Tibial artery (tissue), 4 donors: Measurements from ENCODE around the gene ZMIZ2.

ENCODE experiments used
- DNase-seq, 2 donors: peaks; one replicate each; pipeline ENCODE4 v3.0.0-alpha.2; 2019
- H3K27ac ChIP-seq, 2 donors: fragments of 200-600 bp; sonication (generic) in 1 of 2; 1 replicate in 1 of 2; 2 replicates in 1 of 2; pipeline ENCODE4 v1.5.1; 2018 to 2019; ENCODE audit warnings: mild to moderate bottlenecking in 1 of 2
- H3K27me3 ChIP-seq, 2 donors: fragments of 200-600 bp; sonication (generic) in 1 of 2; one replicate each; pipeline versions ENCODE4 v1.5.1 to v1.6.0; 2016 to 2019
- H3K36me3 ChIP-seq, 3 donors: fragments of 200-600 bp; sonication (generic) in 2 of 3; one replicate each; pipeline ENCODE4 v1.5.1; 2016 to 2019; ENCODE audit warnings: mild to moderate bottlenecking in 2 of 3
- H3K4me1 ChIP-seq, 4 donors: fragments of 200-600 bp; sonication (generic) in 2 of 4; 1 replicate in 3 of 4; 2 replicates in 1 of 4; pipeline ENCODE4 v1.5.1; 2016 to 2019
- H3K4me3 ChIP-seq, 2 donors: fragments of 200-600 bp; sonication (generic) in 1 of 2; 1 replicate in 1 of 2; 2 replicates in 1 of 2; pipeline ENCODE4 v1.5.1; 2018 to 2019; ENCODE audit warnings: mild to moderate bottlenecking in 2 of 2
- H3K9me3 ChIP-seq, 3 donors: fragments of 200-600 bp; sonication (generic) in 1 of 3; one replicate each; pipeline ENCODE4 v1.5.1; 2016 to 2019
- intact Hi-C: fragments of 100-400 bp; cut with DNase I; formaldehyde crosslinking; loops from one replicate; pipeline ENCODE4 v1.15.0; 2023; ENCODE audit warnings: low total_unique reads
- TF ChIP-seq, protein P1 (sequence below), 2 experiments: fragments of 200-600 bp in 1 of 2; fragments of 450-650 bp in 1 of 2; IDR thresholded peaks; one replicate each; pipeline ENCODE4 v1.5.1; 2017 to 2019; ENCODE audit warnings: antibody characterized with exemption in 2 of 2, mild to moderate bottlenecking in 1 of 2, moderate library complexity in 1 of 2

The ZMIZ2 gene

GRCh38 chr7:44712012-44712411 is 36.6 kb upstream of the ZMIZ2 start:
- no peaks in the 10 kb centered on the region for H3K4me1 ChIP-seq
- H3K4me3 ChIP-seq: no peak overlapping the region
- no peak overlapping the region for H3K27ac ChIP-seq
- no peaks in the 10 kb centered on the region for H3K9me3 ChIP-seq
- H3K27me3 ChIP-seq: no peaks in the 10 kb centered on the region
- intact Hi-C loops: no loop called here
- H3K36me3 ChIP-seq: peaks cover 20 to 36% (median 30%) of the 10 kb centered on the region in 3 donors
- TF ChIP-seq, protein P1, sequence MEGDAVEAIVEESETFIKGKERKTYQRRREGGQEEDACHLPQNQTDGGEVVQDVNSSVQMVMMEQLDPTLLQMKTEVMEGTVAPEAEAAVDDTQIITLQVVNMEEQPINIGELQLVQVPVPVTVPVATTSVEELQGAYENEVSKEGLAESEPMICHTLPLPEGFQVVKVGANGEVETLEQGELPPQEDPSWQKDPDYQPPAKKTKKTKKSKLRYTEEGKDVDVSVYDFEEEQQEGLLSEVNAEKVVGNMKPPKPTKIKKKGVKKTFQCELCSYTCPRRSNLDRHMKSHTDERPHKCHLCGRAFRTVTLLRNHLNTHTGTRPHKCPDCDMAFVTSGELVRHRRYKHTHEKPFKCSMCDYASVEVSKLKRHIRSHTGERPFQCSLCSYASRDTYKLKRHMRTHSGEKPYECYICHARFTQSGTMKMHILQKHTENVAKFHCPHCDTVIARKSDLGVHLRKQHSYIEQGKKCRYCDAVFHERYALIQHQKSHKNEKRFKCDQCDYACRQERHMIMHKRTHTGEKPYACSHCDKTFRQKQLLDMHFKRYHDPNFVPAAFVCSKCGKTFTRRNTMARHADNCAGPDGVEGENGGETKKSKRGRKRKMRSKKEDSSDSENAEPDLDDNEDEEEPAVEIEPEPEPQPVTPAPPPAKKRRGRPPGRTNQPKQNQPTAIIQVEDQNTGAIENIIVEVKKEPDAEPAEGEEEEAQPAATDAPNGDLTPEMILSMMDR (IDR thresholded peaks at IDR 0.05): no peak
- no peak for DNase-seq

DNA sequence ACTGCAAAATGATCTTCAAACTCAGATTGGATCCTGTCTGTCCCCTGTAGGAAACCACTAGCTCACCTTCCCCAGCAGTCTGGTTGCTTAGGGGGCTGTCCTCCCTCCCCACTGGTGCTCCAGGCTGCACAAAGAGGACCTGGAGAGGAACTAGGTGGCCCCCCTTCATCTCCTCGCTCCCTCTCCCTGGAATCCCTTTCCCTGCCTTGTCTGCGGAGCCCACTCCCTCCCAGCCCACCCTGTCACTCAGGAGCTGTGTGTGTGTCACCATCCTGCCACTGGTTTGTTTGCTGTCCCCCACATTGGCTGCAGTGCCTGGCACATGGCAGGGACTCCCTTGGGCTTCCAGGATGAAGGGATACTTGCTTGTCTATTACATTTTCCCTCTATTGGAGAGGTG is 35.5 kb upstream of the ZMIZ2 start:
- intact Hi-C loops: no loop called here

GRCh38 chr7:44713680-44714335 is 34.8 kb upstream of the ZMIZ2 start:
- Histone ChIP-seq H3K27me3 (no peaks in the 10 kb centered on the region), H3K4me3 (no peak overlapping the region), H3K4me1 (no peaks in the 10 kb centered on the region), H3K9me3 (no peaks in the 10 kb centered on the region), H3K36me3 (peaks cover 2 to 18% (median 12%) of the 10 kb centered on the region in 3 donors), H3K27ac (no peak overlapping the region)
- TF ChIP-seq, protein P1 (IDR thresholded peaks at IDR 0.05): no peak
- intact Hi-C loops: no loop called here
- DNase-seq: no peak

More for the DNA sequence above, 35.5 kb upstream of the ZMIZ2 start:
- Histone ChIP-seq H3K4me1 (no peaks in the 10 kb centered on the region), H3K36me3 (peaks cover 9 to 24% (median 19%) of the 10 kb centered on the region in 3 donors), H3K4me3 (no peak overlapping the region), H3K27ac (no peak overlapping the region), H3K9me3 (no peaks in the 10 kb centered on the region), H3K27me3 (no peaks in the 10 kb centered on the region)
- TF ChIP-seq, protein P1 (IDR thresholded peaks at IDR 0.05): no peak
- DNase-seq: no peak

DNA sequence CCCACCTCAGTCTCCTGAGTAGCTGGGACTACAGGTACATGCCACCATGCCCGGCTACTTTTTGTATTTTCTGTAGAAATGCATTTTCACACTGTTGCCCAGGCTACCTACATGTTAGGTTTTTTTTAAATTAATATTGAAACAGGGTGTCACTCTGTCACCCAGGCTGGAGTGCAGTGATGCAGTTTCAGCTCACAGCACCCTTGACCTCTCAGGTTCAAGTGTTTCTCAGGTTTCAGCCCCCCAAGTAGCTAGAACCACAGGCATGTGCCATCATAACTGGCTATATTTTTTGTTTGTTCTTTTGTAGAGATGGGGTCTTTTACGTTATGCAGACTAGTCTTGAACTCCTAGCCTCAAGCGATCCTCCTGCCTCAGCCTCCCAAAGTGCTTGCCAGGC is 32.4 kb upstream of the ZMIZ2 start:
- no peak overlapping the region for H3K4me3 ChIP-seq
- no peak for DNase-seq

DNA sequence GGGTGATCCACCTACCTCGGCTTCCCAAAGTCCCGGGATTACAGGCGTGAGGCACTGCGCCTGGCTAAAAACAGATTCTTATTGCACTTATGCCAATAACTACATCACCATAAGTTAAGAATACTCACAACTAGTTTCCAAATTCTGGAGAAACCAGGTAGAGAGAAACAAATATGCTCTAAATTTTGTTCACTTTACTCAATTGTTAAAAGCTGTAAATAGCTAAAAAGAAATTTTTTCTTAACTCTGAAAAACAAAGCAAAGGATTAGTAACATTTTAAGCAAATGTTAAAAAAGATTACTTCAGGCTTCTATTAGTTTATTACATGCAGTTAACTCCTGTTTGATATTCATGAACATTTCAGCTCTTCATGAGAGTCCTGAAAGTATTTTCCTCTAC is 28.3 kb upstream of the ZMIZ2 start:
- no peaks in the 10 kb centered on the region for H3K27me3 ChIP-seq
- H3K9me3 ChIP-seq: peaks cover 0 to 2% (median 0%) of the 10 kb centered on the region in 3 donors
- H3K4me3 ChIP-seq: no peak overlapping the region
- H3K27ac ChIP-seq: no peak overlapping the region
- intact Hi-C loops: no loop called here
- H3K36me3 ChIP-seq: no peaks in the 10 kb centered on the region
- no peaks in the 10 kb centered on the region for H3K4me1 ChIP-seq
- DNase-seq: no peak
- TF ChIP-seq, protein P1 (IDR thresholded peaks at IDR 0.05): no peak

More for the DNA sequence above, 32.4 kb upstream of the ZMIZ2 start:
- TF ChIP-seq, protein P1 (IDR thresholded peaks at IDR 0.05): no peak
- Histone ChIP-seq H3K27me3 (no peaks in the 10 kb centered on the region), H3K36me3 (no peaks in the 10 kb centered on the region), H3K4me1 (no peaks in the 10 kb centered on the region), H3K9me3 (peaks cover 0 to 2% (median 0%) of the 10 kb centered on the region in 3 donors), H3K27ac (no peak overlapping the region)
- intact Hi-C loops: no loop called here
